ENCODE data around the gene MYL5.
A peak's percentile ranks its signal among the peaks of the same experiment; 100 is the strongest.

Gene MYL5

DNA sequence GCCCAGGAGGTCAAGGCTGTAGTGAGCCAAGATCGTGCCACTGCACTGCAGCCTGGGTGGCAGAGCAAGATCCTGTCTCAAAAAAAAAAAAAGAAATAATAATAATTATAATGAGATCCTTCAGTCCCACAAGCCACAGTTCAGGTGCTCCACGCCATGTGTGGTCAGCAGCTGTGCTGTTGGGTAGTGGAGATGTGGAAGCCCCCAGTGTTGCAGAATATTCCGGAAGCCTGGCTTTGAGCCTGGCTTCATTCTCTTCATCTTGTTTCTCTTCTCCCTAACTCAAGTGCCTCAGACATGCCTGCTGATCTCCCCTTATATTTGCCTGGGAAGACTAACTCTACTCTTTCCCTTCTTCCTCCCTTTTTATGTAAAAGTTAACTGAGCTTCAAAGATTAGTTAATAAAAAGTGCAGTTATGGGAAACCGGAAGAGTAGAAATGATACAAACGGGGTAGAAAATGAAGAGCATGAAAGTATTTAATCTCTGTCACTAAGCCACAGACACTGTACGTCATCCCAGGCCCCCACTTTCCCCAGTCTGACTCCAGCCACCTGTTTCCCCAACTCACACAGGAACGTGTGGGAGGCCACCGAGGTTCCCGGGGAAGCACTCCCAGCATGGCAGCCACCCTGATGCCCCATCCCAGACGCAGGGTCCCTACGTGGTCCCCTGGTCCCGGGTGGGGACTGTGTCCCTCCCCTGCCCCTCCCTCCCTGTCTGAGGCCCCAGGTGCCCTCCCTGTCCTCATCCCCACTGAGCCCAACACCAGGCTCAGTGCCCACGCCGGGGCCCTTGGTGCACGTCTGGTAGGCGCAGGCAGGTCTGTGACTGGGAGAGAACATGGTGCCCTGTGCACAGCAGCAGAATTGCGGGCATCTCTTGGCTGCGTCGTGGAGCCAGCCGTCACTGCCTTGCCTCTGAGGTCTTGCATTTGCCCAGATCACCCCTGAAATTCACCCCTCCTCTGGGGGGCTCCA lies 55.3 kb downstream of the MYL5 start:
- DNase-seq (ENCODE audit: low spot score), result no peak

DNA sequence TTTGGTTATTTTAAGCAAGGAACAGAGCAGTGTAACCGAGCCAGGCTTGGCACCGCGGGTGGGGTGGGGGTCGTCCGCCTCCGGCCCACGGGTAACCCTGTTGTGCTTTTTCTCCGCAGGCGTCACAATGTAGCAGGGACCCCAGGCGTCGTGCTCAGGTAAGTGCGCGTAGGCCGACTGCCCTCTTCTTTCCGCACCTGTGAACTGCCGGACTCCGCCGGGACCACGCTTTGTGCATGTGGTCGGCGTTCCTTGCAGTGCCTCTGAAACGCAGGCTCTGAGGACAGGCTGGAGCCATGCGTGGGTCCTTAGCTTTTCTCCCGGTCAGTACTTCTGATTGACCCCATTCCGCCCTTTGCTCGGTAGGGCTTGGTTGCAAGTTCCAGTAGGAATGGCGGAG lies 56.2 kb downstream of the MYL5 start:
- DNase-seq (ENCODE audit: low spot score), result no peak

DNA sequence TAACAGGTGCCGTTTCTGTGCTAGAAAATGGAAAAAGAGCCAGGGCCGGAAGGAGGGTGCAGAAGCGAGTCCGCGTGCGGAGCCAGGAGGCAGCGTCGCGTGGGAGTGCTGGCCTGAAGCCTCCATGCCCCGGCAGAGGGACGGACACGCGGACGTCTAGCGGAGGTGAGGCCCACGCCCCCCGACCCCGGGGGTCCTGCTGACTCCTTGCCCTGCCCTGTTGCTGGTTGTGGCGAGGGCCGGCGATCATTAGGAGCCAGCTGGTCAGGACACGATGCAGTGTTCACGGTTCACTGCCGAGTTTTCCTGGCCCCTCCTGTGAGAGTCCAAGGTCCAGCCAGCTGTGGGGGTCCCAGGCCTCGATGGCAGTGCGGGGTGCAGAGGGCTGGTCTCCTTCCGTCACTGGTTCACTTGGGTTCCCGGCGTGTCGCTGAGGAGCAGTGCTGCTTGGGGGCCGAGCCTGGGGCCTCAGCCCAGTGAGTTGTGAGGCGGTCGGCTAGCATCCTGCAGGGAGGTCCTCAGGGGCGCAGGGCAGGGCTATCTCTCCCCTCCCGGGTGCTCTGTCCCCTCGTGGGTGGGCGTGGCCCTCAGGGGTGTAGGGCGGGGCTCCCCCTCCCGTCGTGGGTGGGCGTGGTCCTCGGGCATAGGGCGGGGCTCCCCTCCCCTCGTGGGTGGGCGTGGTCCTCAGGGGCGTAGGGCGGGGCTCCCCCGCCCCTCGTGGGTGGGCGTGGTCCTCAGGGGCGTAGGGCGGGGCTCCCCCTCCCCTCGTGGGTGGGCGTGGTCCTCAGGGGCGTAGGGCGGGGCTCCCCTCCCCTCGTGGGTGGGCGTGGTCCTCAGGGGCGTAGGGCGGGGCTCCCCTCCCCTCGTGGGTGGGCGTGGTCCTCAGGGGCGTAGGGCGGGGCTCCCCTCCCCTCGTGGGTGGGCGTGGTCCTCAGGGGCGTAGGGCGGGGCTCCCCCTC lies 56.9 kb downstream of the MYL5 start:
- peak; percentile 47 for DNase-seq (ENCODE audit: low spot score)
